NK-92 (cell line): ENCODE measurements around the gene MAU2.
"Not testable (repeated sequence)": the region's sequence is repeated elsewhere in the genome, so short reads cannot be mapped to it uniquely, and the experiment has no call there.

Experiments
- DNase-seq: peaks from one replicate; lab custom pipeline; 2025; ENCODE audit not compliant: unreplicated experiment; lab: John Stamatoyannopoulos, UW

Gene MAU2

DNA sequence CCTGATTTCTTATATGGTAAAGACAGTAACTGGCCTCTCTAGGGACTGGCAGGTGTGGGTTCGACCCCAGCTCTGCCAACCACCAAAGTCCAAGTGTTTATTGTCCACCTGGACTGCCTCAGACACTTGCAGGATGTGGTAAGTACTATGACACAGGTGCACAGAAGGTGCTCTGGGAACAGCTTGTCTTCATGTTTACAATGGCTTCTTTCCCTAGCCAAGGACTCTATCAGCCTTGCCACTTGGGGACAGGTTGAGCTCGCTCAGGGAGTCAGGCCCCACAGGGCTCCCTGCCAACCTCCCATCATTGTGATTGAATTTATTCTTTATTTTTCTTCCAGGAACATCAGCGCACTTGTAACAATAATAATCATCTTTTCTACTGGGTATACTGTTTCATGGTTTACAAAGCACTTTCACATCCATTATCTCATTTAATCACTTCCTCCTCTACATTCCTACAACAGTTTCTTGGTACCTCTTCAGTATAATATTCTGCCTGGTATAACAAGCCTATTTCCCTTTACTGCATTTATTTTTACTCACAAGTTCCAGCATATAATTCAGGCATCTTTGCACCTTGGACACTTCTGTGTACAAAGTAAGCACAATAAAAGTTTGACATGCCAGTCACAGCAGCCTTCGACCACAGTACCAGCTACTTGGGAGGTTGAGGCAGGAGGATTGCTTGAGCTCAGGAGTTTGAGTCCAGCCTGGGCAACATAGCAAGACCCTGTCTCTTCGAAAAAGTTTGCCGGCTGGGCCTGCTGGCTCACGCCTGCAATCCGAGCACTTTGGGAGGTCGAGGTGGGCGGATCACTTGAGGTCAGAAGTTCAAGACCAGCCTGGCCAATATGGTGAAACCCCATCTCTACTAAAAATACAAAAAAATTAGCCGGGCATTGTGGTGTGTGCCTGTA, 60.6 kb downstream of the MAU2 start:
- no peak for DNase-seq

DNA sequence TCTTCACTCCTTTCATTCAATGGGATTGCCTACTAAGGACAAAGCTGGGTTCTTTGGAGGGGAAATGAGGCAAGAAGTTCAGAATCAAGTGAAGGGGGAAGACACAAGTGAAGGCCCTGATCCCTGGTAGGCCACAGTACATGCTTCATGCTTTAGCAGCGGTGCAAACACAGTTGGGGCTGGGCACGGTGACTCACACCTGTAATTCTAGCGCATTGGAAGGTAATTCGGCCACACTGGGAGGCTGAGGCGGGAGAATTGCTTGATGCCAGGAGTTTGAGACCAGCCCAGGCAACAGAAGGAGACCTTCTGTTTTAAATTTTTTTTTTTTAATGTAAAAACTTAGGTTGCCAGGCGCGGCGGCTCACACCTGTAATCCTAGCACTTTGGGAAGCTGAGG, 61.5 kb downstream of the MAU2 start:
- DNase-seq = no peak

DNA sequence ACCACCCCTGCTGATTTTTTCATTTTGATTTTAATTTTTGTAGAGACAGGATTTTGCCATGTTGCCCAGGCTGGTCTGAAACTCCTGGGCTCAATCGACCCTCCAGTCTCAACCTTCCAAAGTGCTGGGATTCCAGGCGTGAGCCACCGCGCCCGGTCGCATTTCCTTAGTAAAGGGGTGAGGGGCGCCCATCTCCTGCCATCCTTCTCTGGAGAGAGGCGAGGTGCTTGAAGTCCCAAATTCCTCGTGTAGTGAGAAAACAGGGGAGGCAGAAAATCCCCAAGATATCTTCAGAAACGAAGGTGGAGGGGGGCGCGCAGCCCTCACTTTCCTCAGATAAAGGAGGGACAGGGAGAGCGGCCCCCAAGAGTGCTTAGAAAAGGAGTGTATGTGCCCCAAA, 63.9 kb downstream of the MAU2 start:
- no peak for DNase-seq

DNA sequence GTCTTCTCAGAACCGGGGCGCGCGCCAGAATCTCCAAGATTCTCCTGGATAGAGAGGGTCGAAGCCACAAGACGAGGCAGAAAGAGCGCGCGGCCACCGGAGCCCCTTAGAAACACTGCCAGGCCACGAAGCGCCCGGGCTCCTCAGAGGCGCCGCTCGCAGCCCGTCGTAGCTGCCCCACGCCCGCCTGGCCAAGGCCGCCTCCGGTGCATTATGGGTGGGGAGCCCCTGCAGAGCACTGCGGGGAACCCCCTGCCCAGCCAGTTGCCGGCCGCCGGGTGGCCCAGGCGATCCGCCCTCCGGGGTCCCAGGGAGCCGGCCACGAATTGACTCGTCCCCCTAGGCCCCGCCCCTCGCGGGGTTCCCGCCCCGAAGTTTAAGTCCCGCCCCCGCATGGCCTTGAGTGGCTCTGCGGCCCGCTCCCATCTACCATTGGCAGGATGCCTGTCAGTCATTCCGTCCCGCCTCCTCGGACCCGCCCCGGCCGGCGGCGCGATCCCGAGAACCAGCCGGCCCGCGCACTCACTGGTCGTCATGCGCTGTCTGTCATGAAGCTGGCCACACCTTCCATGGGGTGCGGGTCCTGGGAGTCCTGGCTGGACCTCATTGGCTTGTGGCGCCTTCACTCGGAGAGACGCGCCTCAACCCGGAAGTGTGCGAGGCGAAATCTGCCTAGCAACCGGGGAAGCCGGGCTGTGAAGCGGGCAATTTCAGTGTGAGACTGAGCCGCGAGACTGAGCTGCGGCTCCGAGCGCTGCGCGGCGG, 64.7 kb downstream of the MAU2 start:
- DNase-seq = peak; percentile 96

DNA sequence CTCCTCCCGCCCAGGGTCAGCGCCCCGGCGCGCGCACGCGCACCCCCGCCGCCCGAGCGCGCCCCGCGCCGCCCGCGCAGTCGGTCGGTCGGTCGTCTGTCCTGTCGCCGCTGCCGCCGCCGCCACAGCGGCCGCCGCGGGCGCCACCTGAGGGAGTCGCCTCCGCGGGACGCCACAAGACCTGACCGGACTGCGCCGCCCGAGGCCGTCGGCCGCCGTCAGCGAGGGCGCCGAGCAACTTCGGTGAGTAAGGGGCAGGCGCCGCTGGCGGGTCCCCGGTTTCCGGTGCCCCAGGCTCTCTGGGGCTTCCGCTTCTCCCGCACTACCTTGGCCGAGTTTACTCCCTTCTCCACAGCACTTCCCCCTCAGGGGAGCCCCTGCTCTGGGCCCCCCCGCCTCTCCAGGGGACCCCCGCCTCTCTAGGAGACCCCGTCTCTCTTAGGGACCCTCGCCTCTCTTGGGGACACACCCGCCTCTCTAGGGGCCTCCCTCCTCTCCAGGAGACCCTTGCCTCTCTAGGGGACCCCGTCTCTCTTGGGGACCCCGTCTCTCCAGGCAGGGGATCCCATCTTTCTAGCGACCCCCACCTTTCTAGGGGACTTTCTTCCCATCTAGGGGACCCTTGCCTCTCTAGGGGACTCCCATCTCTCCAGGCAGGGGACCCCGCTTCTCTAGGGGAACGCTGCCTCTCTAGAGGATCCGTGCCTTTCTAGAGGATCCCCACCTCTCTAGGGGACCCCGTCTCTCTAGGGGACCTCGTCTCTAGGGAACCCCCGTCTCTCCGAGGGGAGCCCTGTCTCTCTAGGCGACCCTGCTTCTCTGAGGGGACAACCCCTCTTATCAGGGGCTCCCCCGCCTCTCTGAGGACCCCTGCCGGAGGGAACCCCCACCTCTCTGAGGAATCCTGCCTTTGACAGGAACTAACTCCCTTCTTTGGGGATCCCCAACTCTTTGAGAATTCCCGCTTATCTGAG, 65.6 kb downstream of the MAU2 start:
- no peak for DNase-seq

DNA sequence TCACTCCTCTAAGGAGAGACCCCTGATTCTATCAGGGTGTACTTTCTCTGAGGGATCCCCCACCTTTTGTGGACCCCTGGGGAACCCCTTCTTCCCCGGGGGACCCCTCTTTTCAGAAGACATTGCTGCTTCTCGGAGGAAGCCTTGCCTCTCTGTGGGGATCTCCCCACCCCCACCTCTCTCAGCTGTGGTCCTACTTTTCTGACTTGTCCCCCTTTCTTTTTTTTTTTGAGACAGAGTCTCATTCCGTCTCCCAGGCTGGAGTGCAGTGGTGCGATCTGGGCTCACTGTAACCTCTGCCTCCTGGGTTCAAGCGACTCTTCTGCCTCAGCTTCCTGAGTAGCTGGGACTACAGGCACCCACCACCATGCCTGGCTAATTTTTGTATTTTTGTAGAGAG, 66.5 kb downstream of the MAU2 start:
- no peak for DNase-seq

DNA sequence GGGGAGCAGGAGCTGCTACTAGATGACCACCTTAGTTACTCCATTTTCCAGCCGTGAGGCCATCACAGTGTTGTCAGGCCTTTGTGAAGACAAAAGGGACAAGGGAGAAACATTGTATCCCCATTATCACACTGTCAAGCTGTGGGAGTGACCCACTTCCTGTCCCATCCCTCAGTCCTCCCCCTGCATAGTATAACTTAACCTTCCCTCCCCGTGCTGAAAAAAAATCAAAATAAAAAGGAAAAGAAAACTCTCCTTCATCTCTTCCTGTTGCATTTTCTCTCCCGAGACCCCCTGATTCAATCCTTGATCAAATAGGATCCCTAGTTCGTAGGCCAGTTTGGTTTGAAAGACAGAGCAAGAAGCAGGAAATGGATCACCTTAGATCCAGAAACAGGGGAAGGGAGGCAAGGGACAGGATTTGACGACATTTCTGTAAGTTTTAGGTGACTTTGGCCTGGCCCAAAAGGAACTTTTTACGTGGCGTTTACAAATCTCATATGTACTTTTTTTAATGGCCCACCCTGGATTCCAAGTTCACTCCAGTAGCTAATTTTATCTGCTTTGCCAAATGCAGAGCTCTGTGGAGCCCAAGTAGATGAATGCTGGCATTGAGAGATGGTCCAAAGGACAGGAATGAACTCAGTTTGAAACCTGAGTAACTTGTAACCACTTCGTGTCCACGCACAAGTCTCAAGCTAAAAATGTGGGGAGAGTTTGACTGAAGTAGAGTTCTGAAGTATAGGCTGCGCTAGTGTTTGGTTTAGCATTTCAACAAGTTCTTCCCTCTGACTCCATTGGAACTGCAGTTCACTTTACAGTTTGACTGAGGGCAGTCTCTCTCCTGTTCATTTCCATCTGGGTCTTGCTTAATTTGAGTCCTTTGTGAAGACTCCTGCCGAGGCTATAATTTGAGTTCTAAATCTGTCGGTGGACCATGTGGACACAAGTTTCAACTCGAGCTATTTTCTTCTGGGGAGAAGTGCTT, 68.2 kb downstream of the MAU2 start:
- DNase-seq = no peak

DNA sequence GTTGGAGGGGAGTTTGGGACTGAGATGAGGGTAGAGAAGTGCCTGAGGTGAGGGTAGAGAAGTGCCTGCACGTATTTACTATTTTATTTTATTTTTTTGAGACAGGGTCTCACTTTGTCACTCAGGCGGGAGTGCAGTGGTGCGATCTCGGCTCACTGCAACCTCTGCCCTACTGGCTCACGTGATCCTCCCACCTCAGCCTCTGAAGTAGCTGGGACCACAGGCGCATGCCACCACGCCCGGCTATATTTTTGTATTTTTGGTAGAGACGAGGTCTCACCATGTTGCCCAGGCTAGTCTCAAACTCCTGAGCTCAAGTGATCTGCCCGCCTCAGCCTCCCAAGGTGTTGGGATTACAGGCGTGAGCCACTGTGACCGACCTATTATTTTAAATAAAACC, 69.1 kb downstream of the MAU2 start:
- not testable (repeated sequence) for DNase-seq

- not testable (repeated sequence) for DNase-seq
These were observed 73.7 kb downstream of the MAU2 start for GRCh38 chr19:19394333-19394732.

DNA sequence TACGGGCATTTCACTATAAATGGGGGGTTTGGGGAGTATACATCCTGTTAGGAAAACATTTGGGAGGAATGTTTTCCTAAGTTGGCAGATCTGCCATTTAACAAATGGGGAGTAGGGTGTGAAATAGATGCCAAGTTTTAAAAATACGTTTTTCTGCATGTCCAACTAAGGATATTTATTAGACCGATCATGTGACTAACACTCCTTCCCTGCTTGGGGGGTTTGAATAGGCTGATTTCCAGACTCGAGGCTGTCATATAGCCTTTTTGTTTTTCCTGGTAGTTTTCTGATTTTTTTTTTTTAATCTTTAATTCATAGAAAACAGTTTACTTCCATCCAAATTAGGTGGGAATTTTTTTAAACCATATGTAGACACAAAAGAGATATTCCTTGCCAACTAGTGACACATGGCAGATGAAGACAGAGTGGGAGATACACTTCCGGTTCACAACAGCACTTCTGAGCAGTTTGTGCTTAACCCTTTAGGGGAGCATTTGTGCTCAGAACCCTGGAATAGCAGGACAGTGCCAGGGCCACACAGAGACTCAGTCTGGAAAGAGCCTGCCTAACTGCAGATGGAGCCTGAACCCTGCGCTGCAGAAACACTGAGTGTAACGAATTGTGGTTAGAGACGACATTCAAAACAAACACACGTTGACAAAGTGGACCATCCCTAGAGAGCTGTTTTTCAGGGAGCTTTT, 79.3 kb downstream of the MAU2 start:
- no peak for DNase-seq

- DNase-seq = no peak
These were observed 82.2 kb downstream of the MAU2 start for GRCh38 chr19:19402656-19403372.

- DNase-seq = no peak
These were observed 82.8 kb downstream of the MAU2 start for GRCh38 chr19:19403373-19403901.

GRCh38 chr19:19404879-19405860, 84.5 kb downstream of the MAU2 start, which contains the start of gene GATAD2A:
Gene GATAD2A, plus strand, starts transcription at chr19:19405675. Its CDS starts 59,671 bp downstream, at chr19:19465346.
- no peak for DNase-seq

DNA sequence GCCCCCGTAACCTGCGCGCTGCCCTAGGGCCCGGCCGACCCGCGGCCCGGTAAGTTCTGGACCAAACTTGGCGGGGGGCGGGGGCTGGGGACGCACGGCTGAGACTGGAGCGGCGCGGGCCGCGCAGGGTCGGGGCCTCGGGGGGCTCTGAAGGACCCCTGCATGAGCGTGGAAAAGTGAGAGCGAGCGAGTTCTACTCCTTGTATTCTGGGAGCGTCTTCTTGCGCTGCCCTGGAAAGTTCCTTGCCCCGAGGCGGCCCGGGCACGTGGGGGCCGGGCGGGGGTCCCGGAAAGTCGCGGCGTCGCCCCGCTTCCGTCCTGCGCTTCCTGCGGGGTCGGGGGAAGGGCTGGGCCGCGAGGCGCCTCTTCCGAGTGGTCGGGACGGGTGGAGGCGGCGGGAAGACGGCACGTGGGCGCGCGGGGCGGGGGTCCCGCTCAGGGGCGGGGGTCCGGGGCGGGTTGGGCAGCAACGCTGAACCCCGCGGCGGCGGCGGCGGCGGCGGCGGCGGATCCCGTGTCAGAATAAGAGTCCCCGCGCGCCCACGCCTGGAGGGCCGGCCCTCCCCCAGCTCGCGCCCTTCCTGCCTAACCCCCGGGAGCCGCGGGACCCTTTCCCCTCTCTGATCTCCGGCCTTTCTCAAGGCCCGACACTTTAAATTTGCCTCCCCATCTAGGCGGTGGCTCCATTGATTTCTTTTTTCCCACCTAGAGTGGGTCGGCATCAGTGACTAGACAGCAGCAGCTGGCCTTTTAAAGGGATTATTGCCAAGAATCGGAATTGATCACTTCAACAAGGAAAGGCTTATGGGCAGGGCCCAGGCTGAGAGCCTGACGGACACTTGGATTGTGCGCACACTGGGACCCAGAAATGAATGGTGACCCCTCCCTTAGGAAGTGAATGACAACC, 85.6 kb downstream of the MAU2 start:
- DNase-seq = no peak

DNA sequence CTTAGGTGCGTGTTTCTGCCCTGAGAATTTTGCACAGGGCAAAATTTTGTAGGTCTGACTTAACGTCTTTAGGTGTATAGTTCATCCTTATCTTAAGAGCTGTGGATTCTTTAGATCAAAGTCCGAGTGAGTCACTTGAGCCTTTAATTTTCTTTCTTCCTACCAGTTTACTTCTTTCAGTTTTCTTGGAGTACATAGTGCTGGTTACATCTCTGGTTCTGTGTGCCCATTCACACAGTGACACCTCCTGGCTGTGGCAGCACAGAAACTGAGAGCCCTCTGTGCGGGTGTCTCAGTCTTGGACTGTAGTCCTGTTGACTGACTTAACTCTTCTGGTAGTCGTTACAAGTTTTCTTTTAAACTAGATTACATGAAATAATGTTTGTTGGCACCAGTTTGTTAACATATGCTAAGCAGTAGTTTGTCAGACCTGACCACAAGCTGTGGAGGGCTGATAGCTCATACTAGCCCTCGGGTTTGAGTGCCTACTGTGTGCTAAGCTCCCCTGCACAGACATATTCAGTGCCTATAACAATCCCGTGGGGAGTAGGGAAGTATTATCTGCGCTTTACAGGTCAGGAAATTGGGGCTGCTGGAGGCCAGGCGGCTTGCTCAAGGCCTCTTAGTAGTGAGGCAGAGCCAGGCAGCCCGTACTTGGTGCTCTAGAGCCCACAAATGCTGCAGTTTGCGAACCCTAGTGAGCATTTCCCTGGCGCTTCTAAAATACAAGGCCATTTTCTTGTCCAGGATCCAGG, 86.4 kb downstream of the MAU2 start:
- no peak for DNase-seq
